GM18517 (cell line): ENCODE data around the gene NKD1.
"Not testable (repeated sequence)": the region's sequence is repeated elsewhere in the genome, so short reads cannot be mapped to it uniquely, and the experiment has no call there.

ENCODE experiments used
- ATAC-seq: cut with Tn5 transposase; IDR thresholded peaks from one replicate; pipeline ENCODE4 v1.9.1; 2021; ENCODE audit warnings: mild to moderate bottlenecking, moderate library complexity; ENCODE audit not compliant: unreplicated experiment

The NKD1 gene

DNA sequence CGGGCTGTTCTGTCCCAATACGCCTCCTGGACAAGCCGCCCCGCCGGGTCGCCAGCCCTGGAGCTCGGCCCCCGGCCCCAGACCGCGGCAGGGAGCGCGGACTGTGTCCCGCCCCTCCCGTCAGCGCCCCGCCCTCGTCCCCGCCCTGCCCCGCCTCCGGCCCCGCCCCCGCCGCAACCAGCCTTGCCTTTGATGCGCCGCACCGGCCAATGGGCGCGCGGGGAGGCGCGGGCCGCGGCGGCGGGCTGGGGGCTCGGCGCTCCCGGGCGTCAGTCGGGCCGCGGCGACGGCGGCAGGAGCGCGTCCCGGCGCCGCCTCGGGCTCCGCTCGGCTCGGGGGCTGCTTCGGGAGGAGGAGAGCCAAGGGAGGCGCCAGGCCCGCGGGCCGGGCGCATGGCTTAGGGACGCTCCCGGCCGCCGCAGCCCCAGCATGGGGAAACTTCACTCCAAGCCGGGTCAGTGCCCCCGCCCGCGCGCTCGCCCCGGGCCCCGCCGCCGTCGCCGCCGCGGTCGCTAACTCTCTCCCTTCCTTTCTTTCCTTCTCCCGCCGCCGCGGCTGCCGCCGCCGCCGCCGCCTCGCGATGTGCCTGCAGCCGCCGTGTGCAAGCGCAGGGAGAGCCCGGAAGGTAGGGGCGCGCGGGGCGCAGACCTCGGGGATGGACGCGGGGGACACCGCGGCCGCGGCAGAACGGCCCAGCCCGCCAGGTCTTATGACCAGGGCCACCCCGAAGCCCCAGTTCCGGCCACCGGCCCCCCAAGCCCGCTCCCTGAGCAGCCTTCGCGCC is at the start of gene NKD1:
TSS of gene NKD1 (plus strand) at position 272 of the 784 bp plus-strand sequence. CDS start at position 430, 158 bp downstream.
- peak; percentile 72 for ATAC-seq

DNA sequence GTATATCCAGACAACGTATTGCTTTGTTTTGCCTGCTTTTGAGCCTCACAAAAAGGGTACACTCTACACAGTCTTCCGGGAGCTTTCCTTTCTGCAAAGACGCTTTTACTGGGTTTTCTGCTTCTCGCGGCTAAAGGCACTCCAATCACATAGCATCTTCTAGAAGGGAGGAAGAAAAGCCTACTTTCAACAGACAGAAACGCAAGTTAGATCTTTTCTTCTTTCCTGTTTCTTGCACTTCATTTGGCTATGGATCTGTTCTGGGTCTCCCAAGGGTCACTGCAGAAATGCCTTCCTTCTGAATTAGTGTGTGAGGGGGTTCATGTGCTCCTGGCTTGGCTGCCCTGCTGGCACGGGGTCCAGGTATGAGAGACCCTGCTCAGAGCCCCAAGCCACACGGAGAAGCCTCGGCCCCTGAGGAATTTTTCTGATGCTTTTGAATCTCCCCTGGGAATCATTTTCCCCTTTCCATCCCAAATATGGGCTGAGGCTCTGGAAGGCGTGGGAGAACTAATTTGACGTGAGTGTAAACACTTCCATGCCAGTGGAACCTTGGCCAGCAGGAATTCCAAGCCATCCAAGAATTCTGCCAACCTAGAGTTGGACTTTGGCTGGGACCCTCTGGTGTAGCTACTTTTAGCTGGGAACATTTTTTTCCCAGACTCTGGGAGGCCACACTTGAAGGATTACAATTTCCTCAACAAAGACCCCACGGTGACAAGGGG is 49.6 kb upstream of the NKD1 start:
- ATAC-seq: no peak

DNA sequence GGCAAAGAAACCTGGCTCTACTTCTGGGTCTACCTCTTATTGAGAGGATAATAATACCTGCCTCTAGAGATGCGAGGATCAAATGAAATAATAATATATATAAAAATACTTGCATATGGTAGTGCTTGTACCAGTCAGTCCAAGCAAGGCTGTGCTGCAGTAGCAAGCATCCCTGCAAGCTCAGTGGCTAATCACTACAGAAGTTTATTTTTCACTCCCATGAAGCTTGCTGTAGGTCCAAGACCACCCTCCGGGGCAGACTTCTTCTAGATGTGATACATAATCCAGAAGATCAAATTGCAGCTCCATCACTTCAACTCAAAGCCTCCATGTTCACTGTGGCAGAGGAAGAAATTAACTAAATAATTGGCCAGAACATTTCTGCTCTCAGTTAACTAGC is 48.9 kb upstream of the NKD1 start:
- ATAC-seq: no peak

DNA sequence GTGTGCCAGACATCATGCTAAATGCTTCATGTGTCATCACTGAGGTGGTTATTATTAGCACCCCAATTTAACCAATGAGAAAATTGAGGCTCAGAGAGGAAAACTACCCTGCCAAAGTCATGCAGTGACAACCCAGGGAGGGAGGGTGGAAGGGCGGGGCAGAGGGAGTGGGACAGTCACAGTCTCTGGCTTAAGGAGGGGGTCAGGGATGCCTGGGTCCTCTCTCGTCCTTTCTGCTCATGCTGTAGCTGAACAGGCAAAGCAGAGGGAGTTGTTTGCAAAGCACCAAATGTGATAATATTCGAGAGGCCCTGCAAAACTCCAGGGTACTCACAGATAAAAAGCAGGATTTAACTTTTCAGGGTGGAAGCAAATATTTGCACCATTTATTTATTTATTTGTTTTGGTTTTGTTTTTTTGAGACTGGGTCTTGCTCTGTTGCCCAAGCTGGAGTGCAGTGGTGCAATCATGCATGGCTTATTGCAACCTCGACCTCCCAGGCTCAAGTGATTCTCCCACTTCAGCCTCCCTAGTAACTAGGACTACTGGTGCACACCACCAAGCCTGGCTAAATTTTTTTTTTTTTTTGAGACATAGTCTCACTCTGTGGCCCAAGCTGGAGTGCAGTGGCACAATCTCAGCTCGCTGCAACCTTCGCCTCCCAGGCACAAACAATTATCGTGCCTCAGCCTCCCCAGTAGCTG is 47.9 kb upstream of the NKD1 start:
- no peak for ATAC-seq

- ATAC-seq: no peak
These were observed 46.9 kb upstream of the NKD1 start for GRCh38 chr16:50501251-50501650.

DNA sequence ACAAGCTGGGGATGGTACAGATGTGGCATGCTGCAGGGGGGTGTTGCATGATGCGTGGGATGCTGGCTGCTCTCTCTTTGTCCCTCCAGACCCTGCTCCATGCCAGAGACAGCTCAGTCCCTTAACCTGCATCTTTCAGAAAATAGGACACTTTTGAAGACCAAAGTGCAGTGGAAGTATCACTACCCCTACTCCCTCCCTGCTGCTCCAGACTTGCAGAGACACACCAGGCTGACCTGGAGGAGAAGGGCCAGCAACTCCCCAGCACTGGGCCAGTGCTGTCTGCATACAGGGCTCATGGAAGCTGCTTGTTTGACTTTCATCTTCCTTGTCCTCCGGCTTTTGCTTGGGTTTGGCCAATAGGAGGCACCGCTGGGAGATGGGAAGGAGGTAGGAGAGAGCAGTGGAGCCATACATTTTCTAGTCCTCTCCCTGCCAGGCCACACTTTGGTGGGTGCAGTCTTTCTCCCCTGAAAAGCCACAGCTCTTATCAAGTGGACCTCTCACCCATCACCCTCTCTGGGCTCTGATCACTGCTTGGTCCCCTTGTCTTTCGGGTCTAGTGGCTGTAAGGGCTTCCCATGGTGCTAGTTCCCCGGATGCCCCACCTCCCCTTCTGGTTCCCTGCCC is 46.1 kb upstream of the NKD1 start:
- ATAC-seq: no peak

DNA sequence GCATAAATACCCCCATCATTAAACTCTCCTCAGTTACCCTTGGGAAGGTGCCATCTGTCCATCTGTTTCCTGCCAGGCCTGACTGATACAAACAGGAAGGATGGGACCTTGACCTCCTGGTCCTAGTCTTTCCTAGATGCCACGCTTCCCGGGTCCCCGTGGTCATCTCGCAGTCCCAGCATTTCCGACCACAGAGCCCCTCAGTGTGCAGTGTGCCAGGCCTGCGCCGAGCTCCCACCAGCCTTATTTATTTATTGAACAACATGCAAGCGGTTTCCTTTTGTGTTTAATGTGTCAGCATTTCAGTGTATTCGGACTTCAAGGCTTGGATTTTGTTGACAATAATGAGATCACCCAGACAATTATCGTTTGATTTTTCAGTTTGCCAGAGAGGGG is 45.6 kb upstream of the NKD1 start:
- ATAC-seq: no peak

DNA sequence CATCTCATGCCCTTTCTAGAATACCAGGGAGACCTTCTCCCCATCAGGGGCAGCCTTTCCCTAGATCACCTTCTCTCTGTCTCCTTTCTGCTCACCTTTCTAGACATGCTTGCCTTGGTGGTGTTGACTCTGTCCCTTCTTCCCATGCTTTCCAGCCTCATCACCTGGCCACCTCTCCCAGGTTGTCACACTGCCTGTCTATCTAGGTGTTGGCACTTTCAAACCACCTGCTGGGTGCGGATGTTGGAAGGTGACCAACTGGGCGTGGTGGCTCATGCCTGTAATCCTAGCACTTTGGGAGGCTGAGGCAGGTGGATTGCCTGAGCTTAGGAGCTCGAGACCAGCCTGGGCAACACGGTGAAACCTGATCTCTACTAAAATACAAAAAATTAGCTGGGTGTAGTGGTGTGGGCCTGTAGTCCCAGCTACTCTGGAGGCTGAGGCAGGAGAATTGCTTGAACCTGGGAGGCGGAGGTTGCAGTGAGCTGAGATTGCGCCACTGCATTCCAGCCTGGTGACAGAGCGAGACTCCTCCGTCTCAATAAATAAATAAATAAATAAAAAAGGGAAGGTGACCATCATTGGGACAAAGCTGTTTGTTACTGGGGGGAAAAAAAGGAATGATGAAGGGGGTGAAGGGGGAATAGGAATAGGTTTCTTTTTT is 44.2 kb upstream of the NKD1 start:
- ATAC-seq: not testable (repeated sequence)

GRCh38 chr16:50505115-50505514 is 43.1 kb upstream of the NKD1 start:
- no peak for ATAC-seq

DNA sequence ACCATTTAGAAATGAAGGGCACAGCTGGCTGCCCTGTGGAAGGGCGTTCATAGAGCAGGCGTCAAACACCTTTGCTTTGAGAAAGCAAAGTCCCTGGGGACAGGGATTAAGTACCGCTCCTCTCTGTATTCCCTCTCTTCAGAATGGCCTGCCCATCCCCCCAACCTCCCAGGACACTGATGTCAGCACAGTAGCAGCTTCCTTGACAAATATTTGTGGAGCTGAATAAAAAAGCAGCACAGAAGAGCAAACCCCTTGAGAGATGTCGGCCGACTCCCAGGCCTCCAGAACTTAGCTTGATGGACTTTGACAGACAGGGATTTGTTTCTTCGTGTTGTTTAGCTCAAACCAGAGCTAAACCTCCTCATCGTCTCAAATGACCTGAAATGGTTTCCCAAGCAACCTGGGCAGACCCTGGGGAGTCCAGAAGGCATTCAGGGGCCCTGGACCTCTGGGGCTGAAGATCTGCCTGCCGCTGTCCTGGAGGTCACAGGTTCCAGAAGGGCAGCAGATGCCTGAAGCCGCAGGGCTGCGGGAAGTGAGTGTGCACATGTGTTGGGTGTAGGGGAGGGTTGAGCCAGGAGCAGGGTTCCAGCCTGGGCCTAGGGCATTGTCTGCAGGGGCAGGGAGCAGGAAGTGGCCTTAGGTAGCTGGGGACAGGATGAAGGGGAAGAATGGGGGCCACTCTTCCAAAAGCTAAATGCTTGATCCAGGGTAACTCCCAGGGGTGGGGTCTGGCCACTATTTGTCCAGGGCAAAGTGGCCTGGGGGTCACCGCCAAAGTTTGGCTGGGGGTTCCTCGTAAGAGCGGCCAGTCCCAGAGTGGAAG is 42.3 kb upstream of the NKD1 start:
- no peak for ATAC-seq

- no peak for ATAC-seq
These were observed 41.7 kb upstream of the NKD1 start for GRCh38 chr16:50506543-50506937.

- ATAC-seq: no peak
These were observed 40.8 kb upstream of the NKD1 start for GRCh38 chr16:50507397-50507796.

GRCh38 chr16:50509521-50510341 is 38.5 kb upstream of the NKD1 start:
- ATAC-seq: no peak

DNA sequence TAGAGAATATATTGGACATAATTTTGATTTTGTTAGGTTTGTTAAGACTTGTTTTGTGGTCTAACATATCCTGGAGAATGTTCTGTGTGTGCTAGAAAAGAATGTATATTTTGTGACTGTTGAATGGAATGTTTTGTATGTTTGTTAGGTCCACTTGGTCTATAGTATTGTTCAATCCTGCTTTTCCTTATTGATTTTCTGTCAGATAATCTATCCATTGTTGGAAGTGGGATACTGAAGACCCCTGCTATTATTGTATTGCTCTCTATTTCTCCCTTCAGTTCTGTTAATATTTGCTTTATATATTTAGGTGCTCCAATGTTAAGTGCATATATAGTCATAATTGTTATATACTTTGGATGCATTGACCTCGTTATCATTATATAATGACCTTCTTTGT is 33.0 kb upstream of the NKD1 start:
- no peak for ATAC-seq

DNA sequence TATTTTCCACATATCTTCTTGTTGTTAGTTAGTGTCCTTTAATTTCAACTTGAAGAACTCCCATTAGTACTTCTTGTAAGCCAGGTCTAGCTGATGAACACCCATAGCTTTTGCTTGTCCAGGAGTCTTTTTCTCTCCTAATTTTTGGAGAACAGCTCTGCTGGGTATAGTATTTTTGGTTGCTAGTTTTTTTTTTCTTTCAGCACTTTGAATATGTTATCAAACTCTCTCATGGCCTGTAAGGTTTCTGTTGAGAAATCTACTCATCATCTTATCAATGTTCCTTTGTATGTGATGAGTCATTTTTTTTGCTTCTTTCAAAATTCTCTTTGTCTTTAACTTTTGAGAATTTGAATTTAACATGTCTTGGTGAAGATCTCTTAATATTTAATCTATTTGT is 31.8 kb upstream of the NKD1 start:
- no peak for ATAC-seq

- ATAC-seq: no peak
These were observed 31.3 kb upstream of the NKD1 start for GRCh38 chr16:50516890-50517289.

DNA sequence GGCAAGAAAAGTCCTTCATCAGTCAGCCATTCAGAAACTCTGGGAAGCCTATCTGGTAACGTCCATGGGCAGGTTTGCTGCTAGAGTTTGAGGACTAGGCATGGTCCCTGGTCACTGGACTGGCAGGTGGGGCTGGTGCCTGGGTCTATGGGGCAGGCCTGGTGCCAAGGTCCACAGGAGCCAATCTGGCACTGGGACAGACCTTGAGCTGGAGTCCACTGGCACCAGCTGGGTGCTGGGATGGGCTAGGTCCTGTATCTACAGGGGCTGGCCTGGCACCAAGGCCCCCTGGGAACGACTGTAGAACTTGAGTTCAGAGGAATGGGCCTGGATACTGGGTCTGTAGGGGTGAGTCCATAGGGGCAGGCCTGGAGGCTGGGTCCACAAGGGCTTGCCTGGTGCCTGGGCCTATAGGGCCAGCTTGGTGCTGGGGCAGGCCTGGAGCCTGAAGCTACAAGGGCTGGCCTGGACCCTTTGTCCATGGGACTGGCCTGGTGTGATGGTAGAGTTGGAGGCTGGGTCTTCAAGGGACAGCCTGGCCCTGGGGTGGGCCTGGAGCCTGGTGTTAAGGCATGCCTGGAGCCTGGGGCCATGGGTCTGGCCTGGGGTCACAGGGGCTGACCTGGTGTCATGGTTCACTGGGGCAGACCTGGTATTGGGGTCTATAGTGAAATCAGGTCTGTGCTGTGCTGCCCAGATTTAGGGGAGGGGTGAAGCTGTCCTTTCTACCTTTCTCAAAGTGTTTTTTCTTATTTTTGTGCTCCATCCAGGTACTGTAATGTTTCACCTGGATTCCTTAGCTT is 30.5 kb upstream of the NKD1 start:
- ATAC-seq: no peak

DNA sequence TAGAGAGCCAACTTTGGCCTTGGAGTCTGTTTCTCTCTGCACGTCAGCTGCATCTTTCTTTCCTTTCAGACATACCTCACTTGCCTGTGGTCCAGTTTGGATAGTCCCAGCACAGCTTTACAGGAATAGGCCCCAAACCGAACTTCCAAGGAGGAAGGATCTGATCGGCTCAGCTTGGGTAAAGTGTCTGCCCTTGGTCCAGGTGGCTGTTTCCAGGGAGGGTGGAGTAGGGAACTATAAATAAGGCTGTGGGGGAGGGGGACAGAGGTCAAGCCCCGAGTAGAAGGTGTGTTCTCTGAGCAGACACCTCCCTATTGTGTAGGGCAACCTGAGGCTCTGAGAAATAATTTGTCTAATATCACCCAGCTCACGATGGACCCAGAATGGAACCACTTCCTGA is 29.2 kb upstream of the NKD1 start:
- ATAC-seq: no peak
